GM12865 (cell line): ENCODE results near the gene SLC22A23.

ENCODE experiments used
- DNase-seq: peaks from one replicate; pipeline ENCODE4 v3.0.0; 2010; ENCODE audit warnings: low read depth
- H3K4me3 ChIP-seq: 2 replicates; pipeline ENCODE4 v1.5.1; 2011; ENCODE audit warnings: mild to moderate bottlenecking, low read depth, low read length, control low read depth
- TF ChIP-seq, protein P1 (sequence below): IDR thresholded peaks from 2 replicates; pipeline ENCODE4 v1.5.1; 2011; ENCODE audit warnings: low read length, control low read depth, low read depth, inconsistent platforms; ENCODE audit not compliant: insufficient read depth; ENCODE audit errors: missing control alignments

SLC22A23 gene

DNA sequence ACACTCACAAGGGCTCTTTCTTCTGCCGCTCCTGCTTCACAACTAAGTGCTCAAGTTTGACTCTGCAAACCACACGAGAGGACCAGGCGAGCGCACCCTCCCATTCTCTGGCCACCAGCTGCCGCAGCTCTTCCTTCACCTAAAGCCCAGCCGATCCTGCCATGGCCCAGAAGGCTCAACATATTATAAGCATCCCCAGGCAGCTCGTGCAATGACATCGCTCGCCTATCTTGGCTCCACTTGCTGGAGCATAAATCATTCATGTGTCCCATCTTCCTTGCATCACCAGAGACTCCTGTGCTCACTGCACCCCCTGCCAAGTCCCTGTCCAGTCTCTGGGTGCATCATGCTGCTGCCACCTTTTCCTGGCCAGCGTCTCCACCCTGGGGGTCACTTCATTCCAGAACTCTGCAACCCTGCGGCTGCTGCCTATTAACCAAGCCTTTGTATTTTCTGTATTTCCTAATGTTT is 139.1 kb downstream of the SLC22A23 start:
- DNase-seq = no peak
- no peak overlapping the region for H3K4me3 ChIP-seq
- TF ChIP-seq, protein P1, sequence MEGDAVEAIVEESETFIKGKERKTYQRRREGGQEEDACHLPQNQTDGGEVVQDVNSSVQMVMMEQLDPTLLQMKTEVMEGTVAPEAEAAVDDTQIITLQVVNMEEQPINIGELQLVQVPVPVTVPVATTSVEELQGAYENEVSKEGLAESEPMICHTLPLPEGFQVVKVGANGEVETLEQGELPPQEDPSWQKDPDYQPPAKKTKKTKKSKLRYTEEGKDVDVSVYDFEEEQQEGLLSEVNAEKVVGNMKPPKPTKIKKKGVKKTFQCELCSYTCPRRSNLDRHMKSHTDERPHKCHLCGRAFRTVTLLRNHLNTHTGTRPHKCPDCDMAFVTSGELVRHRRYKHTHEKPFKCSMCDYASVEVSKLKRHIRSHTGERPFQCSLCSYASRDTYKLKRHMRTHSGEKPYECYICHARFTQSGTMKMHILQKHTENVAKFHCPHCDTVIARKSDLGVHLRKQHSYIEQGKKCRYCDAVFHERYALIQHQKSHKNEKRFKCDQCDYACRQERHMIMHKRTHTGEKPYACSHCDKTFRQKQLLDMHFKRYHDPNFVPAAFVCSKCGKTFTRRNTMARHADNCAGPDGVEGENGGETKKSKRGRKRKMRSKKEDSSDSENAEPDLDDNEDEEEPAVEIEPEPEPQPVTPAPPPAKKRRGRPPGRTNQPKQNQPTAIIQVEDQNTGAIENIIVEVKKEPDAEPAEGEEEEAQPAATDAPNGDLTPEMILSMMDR = no peak

DNA sequence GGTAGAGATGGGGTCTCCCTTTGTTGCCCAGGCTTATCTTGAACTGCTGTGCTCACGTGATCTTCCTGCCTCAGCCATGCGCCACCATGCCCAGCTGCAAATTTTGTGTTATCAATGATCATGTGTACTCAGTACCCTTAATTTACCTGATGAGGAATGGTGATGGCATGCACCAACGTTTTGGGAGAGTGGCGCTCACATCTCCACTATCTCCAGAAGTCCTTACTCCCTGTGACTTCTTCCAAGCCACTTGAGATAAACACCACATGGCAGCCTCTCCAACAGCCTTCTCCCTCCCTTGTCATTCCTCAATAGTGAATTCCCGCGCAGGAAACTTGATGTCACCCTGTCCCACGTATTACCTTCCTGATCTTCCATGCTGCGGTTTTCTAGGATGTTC is 140.0 kb downstream of the SLC22A23 start:
- no peak for DNase-seq
- TF ChIP-seq, protein P1 = no peak
- no peak overlapping the region for H3K4me3 ChIP-seq

DNA sequence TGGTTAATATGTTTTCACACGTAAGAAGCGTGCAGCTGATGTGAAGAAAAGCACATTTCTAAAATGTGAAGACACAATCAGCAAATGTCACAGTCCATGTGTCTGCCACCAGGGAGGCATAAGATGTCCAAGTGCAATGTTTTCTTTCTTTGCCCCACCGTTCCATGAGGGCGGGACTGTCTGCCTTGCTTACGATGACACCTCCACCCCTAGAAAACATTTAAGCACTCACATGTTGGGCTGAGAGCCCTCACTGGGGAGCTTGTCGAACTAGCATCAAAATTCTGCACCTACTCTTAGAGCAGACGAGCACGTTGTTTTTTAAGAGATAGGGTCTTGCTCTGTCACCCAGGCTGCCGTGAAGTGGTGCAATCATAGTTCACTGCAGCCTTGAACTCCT is 140.5 kb downstream of the SLC22A23 start:
- no peak for DNase-seq
- no peak overlapping the region for H3K4me3 ChIP-seq
- TF ChIP-seq, protein P1 = no peak

DNA sequence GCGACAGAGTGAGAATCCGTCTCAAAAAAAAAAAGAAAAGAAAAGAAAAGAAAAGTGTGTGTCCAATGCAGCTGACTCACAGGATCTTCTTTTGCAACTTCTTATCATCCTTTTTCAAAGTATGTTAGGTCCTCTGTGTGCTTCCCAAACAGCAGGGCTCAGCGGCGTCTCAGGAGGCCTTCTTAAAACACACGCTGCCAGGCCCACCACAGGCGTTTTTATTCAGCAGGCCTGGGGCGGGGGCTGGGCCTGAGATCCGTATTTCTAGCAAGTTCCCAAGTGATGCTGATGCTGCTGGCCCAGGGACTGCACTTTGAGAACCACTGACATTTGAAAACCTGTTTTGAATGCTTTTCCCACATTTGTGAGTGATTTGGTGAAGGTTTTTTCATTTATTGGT is 141.0 kb downstream of the SLC22A23 start:
- DNase-seq = no peak
- no peak overlapping the region for H3K4me3 ChIP-seq
- TF ChIP-seq, protein P1 = no peak

DNA sequence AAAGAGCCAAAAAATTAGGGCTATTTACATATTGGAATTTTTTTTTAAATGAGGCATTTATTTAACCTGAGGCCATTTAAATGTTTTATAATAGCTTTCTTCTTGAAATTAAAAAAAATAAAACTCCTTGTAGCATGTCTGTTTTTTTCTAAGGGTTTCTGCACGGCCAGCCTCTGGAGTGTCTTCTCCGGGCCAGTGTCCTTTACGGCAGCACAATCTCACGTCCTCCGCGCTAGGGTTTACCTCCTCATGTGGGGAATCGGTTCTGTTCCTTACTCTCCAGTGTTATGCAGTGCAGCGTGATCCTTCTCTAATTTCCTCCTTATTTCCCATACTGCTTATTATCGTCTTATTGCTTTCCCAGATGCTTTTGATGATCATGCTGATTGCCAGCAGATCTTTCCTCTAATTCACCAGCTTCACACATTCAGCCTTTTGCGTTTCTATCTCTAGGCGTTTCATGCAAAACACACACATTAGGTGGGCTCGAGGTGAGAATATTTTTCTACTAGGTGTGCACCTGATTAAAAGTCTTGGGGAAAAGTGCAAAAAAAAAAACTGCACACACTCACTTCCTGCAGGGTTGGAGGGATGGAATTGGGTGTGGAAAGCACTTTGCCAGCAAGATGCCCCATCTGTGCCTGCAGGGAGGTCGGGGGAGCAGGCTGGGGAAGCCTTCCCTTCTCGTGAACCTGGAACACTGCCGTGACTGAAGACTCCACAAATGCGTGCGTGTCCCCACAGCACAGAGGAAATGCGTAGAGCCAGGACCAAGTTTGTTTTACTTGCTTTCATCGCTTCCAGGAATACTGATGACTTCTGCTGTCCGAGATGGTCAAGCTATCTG is 142.0 kb downstream of the SLC22A23 start:
- no peak overlapping the region for H3K4me3 ChIP-seq
- TF ChIP-seq, protein P1 = no peak
- DNase-seq = no peak

DNA sequence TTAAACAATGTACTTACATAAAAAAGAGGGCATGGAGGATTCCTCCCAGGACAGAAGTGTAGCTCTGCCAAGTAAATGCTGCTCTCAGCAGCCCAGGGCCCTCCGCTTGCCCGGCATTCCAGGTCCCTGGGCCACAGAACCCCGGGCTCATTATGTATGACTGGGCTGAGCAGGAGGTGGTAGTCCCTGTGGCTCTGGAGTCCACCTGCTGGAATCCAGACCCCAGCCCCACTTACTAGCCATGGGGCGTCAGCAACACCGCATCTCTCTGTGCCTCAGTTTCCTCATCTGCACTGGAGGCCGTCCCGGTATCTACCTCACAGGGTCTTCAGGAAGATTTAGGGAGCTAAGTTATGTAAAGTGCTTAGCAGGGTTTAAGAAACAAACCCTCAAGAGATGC is 142.7 kb downstream of the SLC22A23 start:
- no peak for DNase-seq
- H3K4me3 ChIP-seq = no peak overlapping the region
- TF ChIP-seq, protein P1 = no peak
